ENCODE results near the gene MED28. TPM values are rescaled to one million over a fixed set of nuclear protein-coding genes. Genes with fewer than 3 reads are reported as not detected.

MED28 gene, protein sequence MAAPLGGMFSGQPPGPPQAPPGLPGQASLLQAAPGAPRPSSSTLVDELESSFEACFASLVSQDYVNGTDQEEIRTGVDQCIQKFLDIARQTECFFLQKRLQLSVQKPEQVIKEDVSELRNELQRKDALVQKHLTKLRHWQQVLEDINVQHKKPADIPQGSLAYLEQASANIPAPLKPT
- 8.9 and 16.0 TPM in 2 replicates for total RNA-seq

DNA sequence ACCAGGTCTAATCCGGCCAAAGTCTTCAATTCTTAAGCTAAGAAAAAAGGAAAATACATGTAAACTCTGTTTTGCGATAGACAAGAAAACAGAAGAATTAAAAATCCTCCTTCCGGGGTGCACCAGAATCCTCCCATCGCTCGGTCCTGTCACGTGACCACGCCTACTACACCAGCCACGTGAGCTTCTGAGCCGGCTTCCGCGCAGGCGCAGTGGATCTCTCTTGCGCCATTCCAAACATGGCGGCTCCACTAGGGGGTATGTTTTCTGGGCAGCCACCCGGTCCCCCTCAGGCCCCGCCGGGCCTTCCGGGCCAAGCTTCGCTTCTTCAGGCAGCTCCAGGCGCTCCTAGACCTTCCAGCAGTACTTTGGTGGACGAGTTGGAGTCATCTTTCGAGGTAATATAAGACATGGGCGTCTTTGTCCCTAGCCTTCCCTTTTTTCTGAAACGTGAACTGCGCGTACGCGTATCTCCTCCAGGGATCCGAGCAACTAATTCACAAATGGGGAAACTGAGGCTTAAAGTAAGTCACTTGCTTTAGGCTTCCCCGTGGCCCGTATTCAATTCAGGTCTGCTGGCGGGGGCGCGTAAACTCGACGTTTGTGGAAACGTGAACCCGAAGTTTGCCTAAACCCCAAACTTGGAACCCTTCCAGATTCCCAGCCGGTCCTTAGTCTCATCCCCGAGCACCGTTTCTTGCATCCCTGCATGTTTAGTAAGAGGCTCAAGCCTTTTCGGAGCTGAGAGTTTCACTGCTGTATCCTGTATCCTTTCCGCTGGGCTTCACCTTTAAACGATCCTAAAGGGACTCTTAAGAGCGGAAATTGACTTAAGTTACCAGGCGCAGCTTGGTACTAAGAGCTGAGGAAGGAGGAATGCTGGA is at the start of gene MED28:
TSS of gene MED28 (plus strand) at position 226 of the 884 bp plus-strand sequence. CDS start at position 240, 14 bp downstream.

DNA sequence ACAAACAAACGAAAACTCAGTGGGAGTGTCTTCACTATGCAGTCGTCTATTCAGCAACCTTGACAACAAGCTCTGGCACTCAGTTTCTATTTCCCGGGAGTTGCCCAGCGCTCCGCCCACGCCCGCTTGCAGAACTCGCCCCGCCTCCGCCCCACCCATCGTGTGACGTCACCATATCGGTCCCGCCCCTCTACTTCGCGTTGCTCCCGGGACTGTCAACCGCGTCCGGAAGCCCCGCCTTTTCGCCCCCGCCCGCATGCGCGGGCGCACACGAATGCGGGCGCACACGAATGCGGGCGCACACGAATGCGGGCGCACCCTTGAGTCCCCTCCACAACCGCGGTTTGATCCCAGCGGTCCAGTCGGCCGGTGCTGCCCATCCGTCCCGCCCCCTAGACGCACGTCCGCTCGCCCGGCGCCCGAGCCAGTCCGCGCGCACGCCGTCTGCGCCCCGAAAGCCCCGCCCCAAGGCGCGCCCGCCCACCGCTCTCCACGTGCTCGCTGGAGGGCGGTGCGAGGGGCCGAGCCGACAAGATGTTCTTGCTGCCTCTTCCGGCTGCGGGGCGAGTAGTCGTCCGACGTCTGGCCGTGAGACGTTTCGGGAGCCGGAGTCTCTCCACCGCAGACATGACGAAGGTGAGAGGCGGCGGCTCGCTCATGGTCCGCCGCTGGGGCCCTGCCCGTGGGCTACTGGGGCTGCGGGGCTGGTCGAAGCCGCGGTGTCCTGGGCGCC is 37.3 kb upstream of the MED28 start, which contains the start of gene LAP3:
TSS of gene LAP3 (plus strand) at position 267 of the 733 bp plus-strand sequence. CDS start at position 535, 268 bp downstream.

Other genes starting within 250 kb of the MED28 start
- gene QDPR, start 102.6 kb upstream of the MED28 start, total RNA-seq: 9.6 and 22.2 TPM in 2 replicates
- gene CLRN2, start 99.5 kb upstream of the MED28 start, total RNA-seq: not detected in 2 replicates
- gene LAP3, start 37.4 kb upstream of the MED28 start, total RNA-seq: 222 and 338 TPM in 2 replicates
- gene FAM184B, start 167.0 kb downstream of the MED28 start, total RNA-seq: not detected in 2 replicates
- 12.5 and 21.3 TPM in 2 replicates for gene DCAF16, start 196.1 kb downstream of the MED28 start, total RNA-seq
- 29.7 and 34.2 TPM in 2 replicates for gene NCAPG, start 196.3 kb downstream of the MED28 start, total RNA-seq

Measured in bladder microvascular endothelial cell (primary cell).